OCI-LY3 (cell line): Measurements from ENCODE around the gene NLGN1.

Source experiments
- EZH2phosphoT487 ChIP-seq: fragments of 200-600 bp; shearing (Covaris generic); IDR thresholded peaks from 2 replicates; pipeline ENCODE4 v1.6.1; 2018; ENCODE audit warnings: antibody characterized with exemption, mixed run types, low read depth
- TF ChIP-seq, protein P1 (sequence below): fragments of 200-600, 300-600 bp; sonication (generic); IDR thresholded peaks from 2 replicates; pipeline ENCODE4 v1.5.1; 2014; ENCODE audit warnings: antibody characterized with exemption, low read length, low read depth

DNA sequence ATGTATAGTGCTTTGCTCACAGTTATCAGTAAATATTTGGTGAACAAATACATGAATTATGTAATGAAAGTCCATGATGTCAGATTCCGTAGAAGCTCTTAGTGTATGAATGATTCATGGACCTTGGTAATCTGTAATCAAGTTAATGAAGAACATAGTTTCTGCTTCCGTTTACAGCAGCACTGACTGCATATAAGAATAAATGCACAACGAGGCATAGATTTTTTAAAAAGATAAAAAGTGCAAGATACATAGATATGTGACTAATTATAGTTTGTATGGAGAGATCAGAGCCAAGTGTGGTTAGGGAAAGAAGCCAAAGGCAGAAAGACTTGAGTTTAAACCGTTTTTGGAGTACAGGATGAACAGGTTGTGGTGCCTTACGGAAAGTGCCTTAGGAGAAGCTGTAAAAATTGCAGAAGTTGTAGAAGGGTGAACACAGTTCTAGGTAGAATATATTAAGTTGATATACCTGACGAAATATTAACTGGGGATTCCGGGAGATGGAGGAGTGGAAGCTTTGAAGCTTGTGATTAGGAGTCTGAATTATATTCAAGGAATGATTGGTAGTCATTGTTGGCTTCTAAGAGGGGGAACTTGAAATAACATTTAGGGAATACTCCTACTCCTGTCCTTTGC is 293.1 kb downstream of the NLGN1 start:
- TF ChIP-seq, protein P1, sequence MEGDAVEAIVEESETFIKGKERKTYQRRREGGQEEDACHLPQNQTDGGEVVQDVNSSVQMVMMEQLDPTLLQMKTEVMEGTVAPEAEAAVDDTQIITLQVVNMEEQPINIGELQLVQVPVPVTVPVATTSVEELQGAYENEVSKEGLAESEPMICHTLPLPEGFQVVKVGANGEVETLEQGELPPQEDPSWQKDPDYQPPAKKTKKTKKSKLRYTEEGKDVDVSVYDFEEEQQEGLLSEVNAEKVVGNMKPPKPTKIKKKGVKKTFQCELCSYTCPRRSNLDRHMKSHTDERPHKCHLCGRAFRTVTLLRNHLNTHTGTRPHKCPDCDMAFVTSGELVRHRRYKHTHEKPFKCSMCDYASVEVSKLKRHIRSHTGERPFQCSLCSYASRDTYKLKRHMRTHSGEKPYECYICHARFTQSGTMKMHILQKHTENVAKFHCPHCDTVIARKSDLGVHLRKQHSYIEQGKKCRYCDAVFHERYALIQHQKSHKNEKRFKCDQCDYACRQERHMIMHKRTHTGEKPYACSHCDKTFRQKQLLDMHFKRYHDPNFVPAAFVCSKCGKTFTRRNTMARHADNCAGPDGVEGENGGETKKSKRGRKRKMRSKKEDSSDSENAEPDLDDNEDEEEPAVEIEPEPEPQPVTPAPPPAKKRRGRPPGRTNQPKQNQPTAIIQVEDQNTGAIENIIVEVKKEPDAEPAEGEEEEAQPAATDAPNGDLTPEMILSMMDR, result no peak
- TF ChIP-seq EZH2phosphoT487, result no peak
